ENCODE measurements around the gene NPFF. TPM values are rescaled to one million over a fixed set of nuclear protein-coding genes. Genes with fewer than 3 reads are reported as not detected.
A peak's percentile ranks its signal among the peaks of the same experiment; 100 is the strongest.

Gene NPFF
- total and polyA plus RNA-seq, 2 of the 13 experiments (the other 11 are each of a cell fraction or from before 2014, with no cell fraction given) = not detected

DNA sequence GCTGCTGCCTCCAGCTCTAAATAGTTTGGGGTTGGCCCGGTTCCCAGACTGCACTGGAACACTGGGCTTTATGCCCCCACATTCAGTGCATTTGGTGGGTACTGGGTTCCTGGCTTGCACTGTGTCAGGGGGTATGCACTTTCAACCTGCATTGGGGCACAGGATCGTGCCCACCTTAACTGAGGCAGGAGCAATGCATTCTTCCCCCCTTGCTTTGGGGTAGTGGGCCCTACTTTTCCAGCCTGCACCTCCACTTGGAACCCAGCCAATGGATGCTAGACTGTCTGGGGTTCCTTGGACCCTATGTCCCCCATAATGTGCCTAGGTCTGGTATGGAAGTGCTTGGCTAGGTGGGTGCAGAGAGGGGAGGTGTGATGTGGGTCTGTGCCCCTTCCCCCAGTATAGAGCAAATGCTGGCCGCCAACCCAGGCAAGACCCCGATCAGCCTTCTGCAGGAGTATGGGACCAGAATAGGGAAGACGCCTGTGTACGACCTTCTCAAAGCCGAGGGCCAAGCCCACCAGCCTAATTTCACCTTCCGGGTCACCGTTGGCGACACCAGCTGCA is 5.6 kb downstream of the NPFF start (continued):
- TF ChIP-seq, protein P1, sequence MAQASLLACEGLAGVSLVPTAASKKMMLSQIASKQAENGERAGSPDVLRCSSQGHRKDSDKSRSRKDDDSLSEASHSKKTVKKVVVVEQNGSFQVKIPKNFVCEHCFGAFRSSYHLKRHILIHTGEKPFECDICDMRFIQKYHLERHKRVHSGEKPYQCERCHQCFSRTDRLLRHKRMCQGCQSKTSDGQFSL (CRISPR knock-in tag; IDR thresholded peaks at IDR 0.05) = no peak
- TF ChIP-seq HNF4G (IDR thresholded peaks at IDR 0.05; ENCODE audit: borderline replicate concordance, low read depth, low read length) = no peak
- TF ChIP-seq HNF4G (CRISPR knock-in tag; IDR thresholded peaks at IDR 0.05; ENCODE audit: borderline replicate concordance, low read depth) = no peak
- TF ChIP-seq, protein P2, sequence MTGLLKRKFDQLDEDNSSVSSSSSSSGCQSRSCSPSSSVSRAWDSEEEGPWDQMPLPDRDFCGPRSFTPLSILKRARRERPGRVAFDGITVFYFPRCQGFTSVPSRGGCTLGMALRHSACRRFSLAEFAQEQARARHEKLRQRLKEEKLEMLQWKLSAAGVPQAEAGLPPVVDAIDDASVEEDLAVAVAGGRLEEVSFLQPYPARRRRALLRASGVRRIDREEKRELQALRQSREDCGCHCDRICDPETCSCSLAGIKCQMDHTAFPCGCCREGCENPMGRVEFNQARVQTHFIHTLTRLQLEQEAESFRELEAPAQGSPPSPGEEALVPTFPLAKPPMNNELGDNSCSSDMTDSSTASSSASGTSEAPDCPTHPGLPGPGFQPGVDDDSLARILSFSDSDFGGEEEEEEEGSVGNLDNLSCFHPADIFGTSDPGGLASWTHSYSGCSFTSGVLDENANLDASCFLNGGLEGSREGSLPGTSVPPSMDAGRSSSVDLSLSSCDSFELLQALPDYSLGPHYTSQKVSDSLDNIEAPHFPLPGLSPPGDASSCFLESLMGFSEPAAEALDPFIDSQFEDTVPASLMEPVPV (CRISPR knock-in tag; IDR thresholded peaks at IDR 0.05) = peak; percentile 58; the same call in 1 of the 2 replicates
- no peak for TF ChIP-seq ZNF720 (CRISPR knock-in tag; IDR thresholded peaks at IDR 0.05)
- no peak for TF ChIP-seq ZNF615 (CRISPR knock-in tag; IDR thresholded peaks at IDR 0.05; ENCODE audit: borderline replicate concordance)
- 0 out of 2 replicates have a peak, but pooled peaks have one; percentile 31 for TF ChIP-seq BRCA1 (CRISPR knock-in tag; IDR thresholded peaks at IDR 0.05)
- no peak for TF ChIP-seq FOXA1 (IDR thresholded peaks at IDR 0.05)
- no peak for TF ChIP-seq FOXA1 (CRISPR knock-in tag; IDR thresholded peaks at IDR 0.05)
- TF ChIP-seq, protein P3, sequence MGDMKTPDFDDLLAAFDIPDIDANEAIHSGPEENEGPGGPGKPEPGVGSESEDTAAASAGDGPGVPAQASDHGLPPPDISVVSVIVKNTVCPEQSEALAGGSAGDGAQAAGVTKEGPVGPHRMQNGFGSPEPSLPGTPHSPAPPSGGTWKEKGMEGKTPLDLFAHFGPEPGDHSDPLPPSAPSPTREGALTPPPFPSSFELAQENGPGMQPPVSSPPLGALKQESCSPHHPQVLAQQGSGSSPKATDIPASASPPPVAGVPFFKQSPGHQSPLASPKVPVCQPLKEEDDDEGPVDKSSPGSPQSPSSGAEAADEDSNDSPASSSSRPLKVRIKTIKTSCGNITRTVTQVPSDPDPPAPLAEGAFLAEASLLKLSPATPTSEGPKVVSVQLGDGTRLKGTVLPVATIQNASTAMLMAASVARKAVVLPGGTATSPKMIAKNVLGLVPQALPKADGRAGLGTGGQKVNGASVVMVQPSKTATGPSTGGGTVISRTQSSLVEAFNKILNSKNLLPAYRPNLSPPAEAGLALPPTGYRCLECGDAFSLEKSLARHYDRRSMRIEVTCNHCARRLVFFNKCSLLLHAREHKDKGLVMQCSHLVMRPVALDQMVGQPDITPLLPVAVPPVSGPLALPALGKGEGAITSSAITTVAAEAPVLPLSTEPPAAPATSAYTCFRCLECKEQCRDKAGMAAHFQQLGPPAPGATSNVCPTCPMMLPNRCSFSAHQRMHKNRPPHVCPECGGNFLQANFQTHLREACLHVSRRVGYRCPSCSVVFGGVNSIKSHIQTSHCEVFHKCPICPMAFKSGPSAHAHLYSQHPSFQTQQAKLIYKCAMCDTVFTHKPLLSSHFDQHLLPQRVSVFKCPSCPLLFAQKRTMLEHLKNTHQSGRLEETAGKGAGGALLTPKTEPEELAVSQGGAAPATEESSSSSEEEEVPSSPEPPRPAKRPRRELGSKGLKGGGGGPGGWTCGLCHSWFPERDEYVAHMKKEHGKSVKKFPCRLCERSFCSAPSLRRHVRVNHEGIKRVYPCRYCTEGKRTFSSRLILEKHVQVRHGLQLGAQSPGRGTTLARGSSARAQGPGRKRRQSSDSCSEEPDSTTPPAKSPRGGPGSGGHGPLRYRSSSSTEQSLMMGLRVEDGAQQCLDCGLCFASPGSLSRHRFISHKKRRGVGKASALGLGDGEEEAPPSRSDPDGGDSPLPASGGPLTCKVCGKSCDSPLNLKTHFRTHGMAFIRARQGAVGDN (CRISPR knock-in tag; IDR thresholded peaks at IDR 0.05) = peak; percentile 85
- TF ChIP-seq, protein P4, sequence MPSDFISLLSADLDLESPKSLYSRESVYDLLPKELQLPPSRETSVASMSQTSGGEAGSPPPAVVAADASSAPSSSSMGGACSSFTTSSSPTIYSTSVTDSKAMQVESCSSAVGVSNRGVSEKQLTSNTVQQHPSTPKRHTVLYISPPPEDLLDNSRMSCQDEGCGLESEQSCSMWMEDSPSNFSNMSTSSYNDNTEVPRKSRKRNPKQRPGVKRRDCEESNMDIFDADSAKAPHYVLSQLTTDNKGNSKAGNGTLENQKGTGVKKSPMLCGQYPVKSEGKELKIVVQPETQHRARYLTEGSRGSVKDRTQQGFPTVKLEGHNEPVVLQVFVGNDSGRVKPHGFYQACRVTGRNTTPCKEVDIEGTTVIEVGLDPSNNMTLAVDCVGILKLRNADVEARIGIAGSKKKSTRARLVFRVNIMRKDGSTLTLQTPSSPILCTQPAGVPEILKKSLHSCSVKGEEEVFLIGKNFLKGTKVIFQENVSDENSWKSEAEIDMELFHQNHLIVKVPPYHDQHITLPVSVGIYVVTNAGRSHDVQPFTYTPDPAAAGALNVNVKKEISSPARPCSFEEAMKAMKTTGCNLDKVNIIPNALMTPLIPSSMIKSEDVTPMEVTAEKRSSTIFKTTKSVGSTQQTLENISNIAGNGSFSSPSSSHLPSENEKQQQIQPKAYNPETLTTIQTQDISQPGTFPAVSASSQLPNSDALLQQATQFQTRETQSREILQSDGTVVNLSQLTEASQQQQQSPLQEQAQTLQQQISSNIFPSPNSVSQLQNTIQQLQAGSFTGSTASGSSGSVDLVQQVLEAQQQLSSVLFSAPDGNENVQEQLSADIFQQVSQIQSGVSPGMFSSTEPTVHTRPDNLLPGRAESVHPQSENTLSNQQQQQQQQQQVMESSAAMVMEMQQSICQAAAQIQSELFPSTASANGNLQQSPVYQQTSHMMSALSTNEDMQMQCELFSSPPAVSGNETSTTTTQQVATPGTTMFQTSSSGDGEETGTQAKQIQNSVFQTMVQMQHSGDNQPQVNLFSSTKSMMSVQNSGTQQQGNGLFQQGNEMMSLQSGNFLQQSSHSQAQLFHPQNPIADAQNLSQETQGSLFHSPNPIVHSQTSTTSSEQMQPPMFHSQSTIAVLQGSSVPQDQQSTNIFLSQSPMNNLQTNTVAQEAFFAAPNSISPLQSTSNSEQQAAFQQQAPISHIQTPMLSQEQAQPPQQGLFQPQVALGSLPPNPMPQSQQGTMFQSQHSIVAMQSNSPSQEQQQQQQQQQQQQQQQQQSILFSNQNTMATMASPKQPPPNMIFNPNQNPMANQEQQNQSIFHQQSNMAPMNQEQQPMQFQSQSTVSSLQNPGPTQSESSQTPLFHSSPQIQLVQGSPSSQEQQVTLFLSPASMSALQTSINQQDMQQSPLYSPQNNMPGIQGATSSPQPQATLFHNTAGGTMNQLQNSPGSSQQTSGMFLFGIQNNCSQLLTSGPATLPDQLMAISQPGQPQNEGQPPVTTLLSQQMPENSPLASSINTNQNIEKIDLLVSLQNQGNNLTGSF (CRISPR knock-in tag; IDR thresholded peaks at IDR 0.05) = no peak; the same call in 1 of the 2 replicates
- no peak for TF ChIP-seq FLYWCH1 (CRISPR knock-in tag; IDR thresholded peaks at IDR 0.05)
- TF ChIP-seq ARID2 (CRISPR knock-in tag; IDR thresholded peaks at IDR 0.05; ENCODE audit: borderline replicate concordance) = 0 out of 2 replicates have a peak, but pooled peaks have one; percentile 71
- no peak for TF ChIP-seq ISX (CRISPR knock-in tag; conservative IDR thresholded peaks at IDR 0.05)
- TF ChIP-seq ZBTB34 (CRISPR knock-in tag; IDR thresholded peaks at IDR 0.05) = 0 out of 2 replicates have a peak, but pooled peaks have one; percentile 45
- TF ChIP-seq ZNF567 (CRISPR knock-in tag; IDR thresholded peaks at IDR 0.05; ENCODE audit: borderline replicate concordance) = no peak
- no peak for TF ChIP-seq ZNF562 (CRISPR knock-in tag; IDR thresholded peaks at IDR 0.05; ENCODE audit: borderline replicate concordance)
